Mucosa of descending colon (tissue), 3 donors: ENCODE results near the gene COG5. TPM values are rescaled to one million over a fixed set of nuclear protein-coding genes. Genes with fewer than 3 reads are reported as not detected.

Experiments
- ATAC-seq: fragments of 200-7000 bp; cut with Tn5 transposase; one replicate; pipeline ENCODE4 v1.9.1; 2020; ENCODE audit warnings: mild to moderate bottlenecking, moderate library complexity
- DNase-seq, 3 donors: peaks; one replicate each; pipeline ENCODE4 v3.0.0-alpha.2; 2020
- H3K36me3 ChIP-seq: fragments of 200-600 bp; one replicate; pipeline ENCODE4 v1.8.0; 2021; ENCODE audit warnings: low read depth, mild to moderate bottlenecking
- H3K4me1 ChIP-seq: fragments of 200-600 bp; one replicate; pipeline ENCODE4 v1.8.0; 2021; ENCODE audit warnings: low read depth, mild to moderate bottlenecking
- H3K4me3 ChIP-seq: fragments of 200-600 bp; one replicate; pipeline ENCODE4 v1.8.0; 2021; ENCODE audit warnings: mild to moderate bottlenecking
- H3K9me3 ChIP-seq: fragments of 200-600 bp; one replicate; pipeline ENCODE4 v1.8.0; 2021; ENCODE audit warnings: mild to moderate bottlenecking
- CTCF ChIP-seq: fragments of 200-600 bp; IDR thresholded peaks from one replicate; pipeline ENCODE4 v1.8.0; 2022; ENCODE audit warnings: antibody characterized with exemption, mild to moderate bottlenecking
- intact Hi-C, 2 donors: fragments of 100-400 bp; cut with DNase I in 1 of 2; cut with micrococcal nuclease in 1 of 2; formaldehyde crosslinking; loops; one replicate each; pipeline versions ENCODE4 v1.11.0 to v1.11.1; 2022; cut with DNase I, micrococcal nuclease
- total RNA-seq, 3 donors: library from RNA; stranded (reverse); fragmentation: NEBNext Ultra II Directional in 2 of 3; extraction: Animal tissue kit (Norgen Biotek cat#: 25700) in 2 of 3; gene quantifications; one replicate each; pipeline versions ENCODE4 v1.2.1 to v1.2.4, GENCODE V29; 2021 to 2023
- donor health status: DM: no; HTN: no; CAD: no; lungs with moderate emphysema.
- donor health status: DM: no; HTN: no; CAD: no.
- donor health status: DM: no; HTN: yes; CAD: no.

The COG5 gene
- total RNA-seq, 3 donors from 2014 or later: 46.8 to 56.4 (median 47.7) TPM

GRCh38 chr7:107469929-107470328 is 93.8 kb downstream of the COG5 start, which contains the start of gene GPR22:
GPR22 (plus strand) TSS chr7:107470057; CDS start chr7:107474061, 4,004 bp downstream.
- TF ChIP-seq CTCF: no peak
- Histone ChIP-seq H3K36me3 (no peaks in the 10 kb centered on the region), H3K9me3 (no peaks in the 10 kb centered on the region), H3K4me3 (no peak within 1 kb of the TSS), H3K4me1 (no peaks in the 10 kb centered on the region)
- ATAC-seq: no peak
- DNase-seq: no peak
- intact Hi-C loops: loop anchor here in 1 of 2 donors (10.0 kb wide), 2 partner anchors 255 to 405 kb away; no protein-coding TSS in a partner anchor

GRCh38 chr7:107468824-107469223 is 94.9 kb downstream of the COG5 start:
- Histone ChIP-seq H3K4me3 (no peak overlapping the region), H3K9me3 (no peaks in the 10 kb centered on the region), H3K4me1 (no peaks in the 10 kb centered on the region), H3K36me3 (no peaks in the 10 kb centered on the region)
- intact Hi-C loops: loop anchor here in 1 of 2 donors (10.0 kb wide), 1 partner anchor 406 kb away; no protein-coding TSS in a partner anchor
- no peak for TF ChIP-seq CTCF
- ATAC-seq (no peak), DNase-seq (no peak)

GRCh38 chr7:107467972-107468371 is 95.7 kb downstream of the COG5 start:
- no peak for ATAC-seq
- no peaks in the 10 kb centered on the region for H3K9me3 ChIP-seq
- H3K4me3 ChIP-seq: no peak overlapping the region
- no peak for TF ChIP-seq CTCF
- intact Hi-C loops: loop anchor here in 1 of 2 donors (10.0 kb wide), 1 partner anchor 407 kb away; no protein-coding TSS in a partner anchor
- DNase-seq: no peak
- H3K36me3 ChIP-seq: no peaks in the 10 kb centered on the region
- no peaks in the 10 kb centered on the region for H3K4me1 ChIP-seq

GRCh38 chr7:107464666-107465226 is 99.0 kb downstream of the COG5 start:
- DNase-seq (no peak), ATAC-seq (no peak)
- no peaks in the 10 kb centered on the region for H3K9me3 ChIP-seq
- H3K4me3 ChIP-seq: no peak overlapping the region
- H3K4me1 ChIP-seq: no peaks in the 10 kb centered on the region
- H3K36me3 ChIP-seq: no peaks in the 10 kb centered on the region
- TF ChIP-seq CTCF: no peak
- intact Hi-C loops: loop anchor here in 1 of 2 donors (10.0 kb wide), 1 partner anchor 410 kb away; no protein-coding TSS in a partner anchor

GRCh38 chr7:107463139-107464078 is 100.3 kb downstream of the COG5 start:
- TF ChIP-seq CTCF: peak; percentile 41
- H3K9me3 ChIP-seq: no peaks in the 10 kb centered on the region
- peak in 2 of 3 donors; percentile 52 to 53 for DNase-seq
- H3K4me3 ChIP-seq: no peak overlapping the region
- intact Hi-C loops: loop anchor here (2.0 to 10.0 kb wide), 2 partner anchors 261 to 411 kb away; no protein-coding TSS in a partner anchor
- H3K4me1 ChIP-seq: no peaks in the 10 kb centered on the region
- no peaks in the 10 kb centered on the region for H3K36me3 ChIP-seq
- peak; percentile 88 for ATAC-seq
